GM19193 (cell line): ENCODE results near the gene MCCC1.

Experiments used
- POLR2A ChIP-seq: IDR thresholded peaks from 4 replicates; pipeline ENCODE4 v1.6.1; 2011; ENCODE audit not compliant: insufficient read depth, insufficient read length; ENCODE audit errors: extremely low read depth

MCCC1 gene

DNA sequence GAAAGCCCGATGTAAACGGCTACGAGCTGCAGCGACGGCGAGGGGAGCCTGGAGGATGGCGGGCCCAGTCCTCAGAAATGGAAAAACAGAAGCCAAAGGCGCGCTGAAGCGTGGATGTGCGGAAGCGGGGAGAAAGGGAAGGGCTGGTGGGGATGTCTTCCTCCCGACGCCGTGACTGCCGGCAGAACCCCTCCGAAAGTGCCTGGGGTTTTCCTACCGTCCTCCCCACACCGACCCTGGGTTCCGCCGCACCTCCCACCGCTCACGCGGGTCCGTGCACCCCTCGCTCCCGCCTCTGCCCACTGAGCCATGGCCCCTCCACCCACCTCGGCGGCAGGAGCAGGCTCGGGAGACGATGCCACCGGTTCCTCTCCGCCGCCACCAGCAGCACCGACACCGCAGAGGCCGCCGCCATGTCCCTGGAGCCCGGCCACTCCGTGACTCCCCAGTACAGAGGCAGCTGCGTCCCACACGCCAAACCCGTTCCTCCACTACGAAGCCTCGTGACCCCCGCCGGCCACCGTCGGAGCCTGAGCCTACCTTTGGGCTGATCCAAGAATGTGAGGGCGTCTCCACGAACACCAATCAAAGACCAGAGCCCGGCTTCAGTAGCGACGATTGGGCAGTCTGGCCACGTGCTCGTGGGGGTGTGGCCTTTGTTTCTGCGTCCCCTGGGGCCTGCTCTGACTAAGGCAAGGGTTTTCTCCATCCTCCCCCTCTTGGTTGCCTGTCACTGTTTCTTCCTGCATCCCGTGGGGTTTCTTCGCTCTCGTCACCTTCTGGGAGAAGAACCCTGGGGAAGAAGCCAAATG is at the start of gene MCCC1:
Gene MCCC1, minus strand, starts transcription at position 471 of the 812 bp plus-strand sequence. Its CDS starts 56 bp downstream, at position 415.
- TF ChIP-seq POLR2A = peak; percentile 86

DNA sequence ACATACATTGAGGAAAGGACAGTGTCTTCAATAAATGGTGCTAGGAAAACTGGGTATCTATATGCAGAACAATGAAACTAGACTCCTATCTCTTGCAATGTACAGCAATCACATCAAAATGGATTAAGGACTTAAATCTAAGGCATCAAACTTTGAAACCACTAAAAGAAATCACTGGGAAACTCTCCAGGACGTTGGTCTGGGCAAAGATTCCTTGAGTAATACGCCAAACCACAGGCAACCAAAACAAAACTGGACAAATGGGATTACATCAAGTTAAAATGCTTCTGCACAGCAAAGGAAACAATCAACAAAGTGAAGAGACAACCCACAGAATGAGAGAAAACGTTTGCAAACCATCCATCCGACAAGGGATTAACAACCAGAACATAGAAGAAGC is 48.8 kb upstream of the MCCC1 start:
- TF ChIP-seq POLR2A = no peak

DNA sequence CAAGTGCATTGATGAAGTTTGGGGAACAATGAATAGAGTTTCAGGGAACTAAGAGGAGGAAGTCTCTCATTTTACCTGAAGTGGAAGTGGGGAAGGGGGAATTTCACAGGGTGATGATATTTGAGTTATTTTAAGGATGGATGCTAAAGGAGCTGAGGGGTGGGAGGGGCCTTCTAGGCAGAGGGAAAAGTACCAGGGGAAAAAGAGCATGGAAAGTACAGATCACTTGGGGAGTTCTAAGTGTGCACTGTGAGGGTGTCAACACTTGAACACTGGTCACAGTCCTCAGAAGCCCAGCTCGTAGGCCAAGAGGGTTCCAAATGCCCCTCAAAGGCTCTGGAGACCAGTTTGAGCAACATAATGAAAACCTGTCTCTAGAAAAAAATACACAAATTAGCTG is 45.1 kb upstream of the MCCC1 start:
- TF ChIP-seq POLR2A = no peak

DNA sequence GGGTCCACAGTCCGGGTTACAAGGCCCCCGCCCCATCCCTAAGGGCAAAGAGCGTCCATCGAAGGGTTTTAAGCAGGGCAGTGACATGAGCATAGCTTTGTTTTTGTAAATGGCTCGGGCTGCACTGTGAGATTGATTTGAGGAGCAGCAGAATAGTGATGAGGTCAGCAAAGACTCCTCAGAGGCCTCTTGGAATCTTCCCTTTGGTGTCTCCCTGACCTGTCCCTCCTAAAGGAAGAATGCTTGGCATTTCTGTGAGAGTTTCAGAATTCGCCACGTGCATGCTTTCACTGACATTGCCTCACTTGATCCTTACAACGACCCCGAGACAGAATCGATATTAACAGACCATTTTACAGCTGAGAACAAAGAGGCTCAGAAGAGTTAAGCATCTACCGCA is 42.9 kb upstream of the MCCC1 start:
- TF ChIP-seq POLR2A = no peak

DNA sequence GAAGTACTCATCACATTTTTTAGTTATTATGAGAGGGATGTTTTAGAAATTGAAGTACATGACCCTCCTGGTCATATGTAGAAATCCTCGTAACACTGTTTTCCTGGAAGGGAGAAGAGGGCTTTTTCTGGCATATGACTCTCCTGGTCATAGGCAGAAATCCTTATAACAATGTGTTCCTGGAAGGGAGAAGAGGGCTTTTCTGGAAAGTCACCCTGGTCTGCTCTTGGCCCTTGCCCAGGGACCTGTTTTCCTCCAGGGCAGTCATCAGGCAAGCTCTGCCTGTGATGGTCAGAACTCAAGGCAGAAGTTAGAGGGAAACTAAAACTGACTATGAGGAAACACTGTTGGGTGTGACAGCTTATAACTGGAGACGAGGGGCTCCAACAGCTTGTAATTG is 35.5 kb upstream of the MCCC1 start:
- TF ChIP-seq POLR2A = no peak

DNA sequence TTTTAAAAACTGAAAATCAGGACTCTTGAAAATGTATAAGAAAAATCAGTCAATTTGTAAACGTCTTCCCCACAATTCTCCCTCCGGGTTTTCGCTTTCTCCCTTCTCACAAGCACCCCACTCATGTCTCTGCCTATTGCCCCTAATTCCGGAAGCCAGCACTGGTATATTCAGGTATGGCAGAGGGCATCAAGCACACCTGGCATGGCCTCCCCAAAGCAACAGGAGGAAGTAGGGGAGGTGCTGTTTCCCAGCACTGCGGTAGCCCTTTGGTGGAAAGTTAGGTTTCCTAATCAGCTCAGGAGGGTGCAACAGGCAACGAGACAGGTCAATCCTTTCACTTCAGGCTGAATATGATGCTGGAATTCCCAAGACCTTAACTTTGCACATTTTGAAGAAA is 33.1 kb upstream of the MCCC1 start:
- no peak for TF ChIP-seq POLR2A

DNA sequence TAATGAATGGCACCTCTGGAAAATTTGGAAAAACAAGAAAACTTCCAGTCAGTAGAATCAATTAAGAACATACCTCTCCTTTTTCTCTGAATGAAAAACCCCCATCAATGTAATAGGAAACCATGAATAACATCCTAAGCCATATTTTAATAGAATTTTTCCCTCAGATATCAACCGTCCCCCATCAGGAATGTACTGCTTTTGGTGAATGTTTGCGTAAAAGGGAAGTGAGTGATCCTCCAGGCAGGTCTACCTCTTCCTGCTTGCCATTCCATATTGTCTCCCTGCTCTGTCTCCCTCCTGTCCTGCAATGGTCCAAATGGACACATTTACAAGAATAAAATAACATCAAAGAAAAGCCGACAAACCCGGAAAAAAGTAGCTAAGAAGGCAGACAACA is 32.4 kb upstream of the MCCC1 start:
- no peak for TF ChIP-seq POLR2A

DNA sequence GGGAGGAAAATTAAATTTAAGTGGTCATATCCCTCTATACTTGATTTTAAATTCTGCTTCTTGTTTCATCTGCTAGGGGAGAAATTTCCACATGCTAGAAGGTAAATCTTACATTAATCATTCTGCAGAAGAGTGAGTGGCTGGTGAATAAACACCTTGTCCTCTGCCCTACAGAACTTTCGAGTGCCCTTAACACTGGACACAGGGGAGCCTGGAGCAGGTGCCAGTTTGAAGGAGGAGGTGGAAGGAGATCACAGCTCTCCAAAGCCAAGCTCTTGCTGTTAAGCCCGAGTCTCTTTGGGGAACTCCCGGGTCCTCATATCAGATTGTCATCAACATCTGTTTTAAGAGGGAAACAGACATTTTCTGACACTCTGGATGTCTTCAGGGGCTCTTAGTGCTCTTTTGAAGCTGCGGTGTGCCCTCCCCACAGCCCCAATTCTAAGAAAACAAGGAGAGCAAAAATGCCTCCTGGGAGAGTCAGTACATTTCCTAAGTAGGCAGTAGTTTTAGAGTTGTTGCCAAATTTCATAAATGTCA is 32.0 kb upstream of the MCCC1 start:
- TF ChIP-seq POLR2A = no peak

DNA sequence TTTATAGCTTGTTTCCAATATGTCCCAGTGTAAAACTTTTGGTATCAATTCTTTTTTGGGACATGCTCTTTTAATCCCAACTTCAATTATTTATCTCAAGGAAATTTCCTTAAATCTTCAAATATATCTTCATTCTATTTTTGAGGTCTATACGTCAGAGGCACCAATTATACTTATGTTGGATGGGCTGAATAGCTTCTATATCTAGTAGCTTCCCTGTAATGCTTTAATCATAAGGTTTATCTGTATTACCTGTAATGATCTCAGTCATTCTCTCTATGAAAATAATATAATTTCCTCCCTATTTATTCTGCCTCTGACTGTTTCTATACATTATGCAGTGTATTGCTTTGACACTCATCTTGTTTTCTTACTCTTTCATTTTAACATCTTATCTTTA is 29.9 kb upstream of the MCCC1 start:
- no peak for TF ChIP-seq POLR2A

DNA sequence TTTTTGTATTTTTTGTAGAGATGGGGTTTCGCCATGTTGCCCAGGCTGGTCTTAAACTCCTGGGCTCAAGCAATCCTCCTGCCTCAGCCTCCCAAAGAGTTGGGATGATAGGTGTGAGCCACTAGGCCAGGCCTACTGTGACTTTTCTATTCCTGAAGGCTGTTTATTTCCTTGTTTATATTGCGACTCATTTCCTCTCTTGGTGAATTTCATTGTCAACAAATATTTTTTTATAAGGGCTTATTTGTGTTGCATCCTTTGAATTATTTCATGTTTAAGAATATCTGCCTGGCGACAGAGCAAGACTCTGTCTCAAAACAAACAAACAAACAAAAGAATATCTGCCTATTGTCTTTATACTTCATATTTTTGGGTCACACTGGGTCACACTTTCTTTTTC is 29.4 kb upstream of the MCCC1 start:
- no peak for TF ChIP-seq POLR2A

DNA sequence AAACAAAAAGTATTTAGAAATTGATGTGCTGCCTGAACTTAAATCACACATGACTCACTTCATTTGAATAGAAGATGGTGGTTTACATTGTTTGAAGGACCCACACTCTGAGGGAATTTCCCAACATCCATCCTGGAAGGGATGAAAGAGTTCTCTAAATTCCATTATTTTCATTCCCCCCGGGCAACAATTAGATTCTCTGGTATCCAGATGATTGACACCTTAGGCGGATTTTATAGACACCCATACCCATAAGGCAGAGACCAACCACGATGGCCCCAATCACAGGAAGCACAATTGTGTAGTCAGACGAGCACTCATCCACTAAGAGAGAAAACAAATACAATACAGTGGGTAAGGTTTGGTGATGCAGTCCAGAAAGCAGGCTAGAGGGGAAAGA is 24.6 kb upstream of the MCCC1 start:
- no peak for TF ChIP-seq POLR2A

DNA sequence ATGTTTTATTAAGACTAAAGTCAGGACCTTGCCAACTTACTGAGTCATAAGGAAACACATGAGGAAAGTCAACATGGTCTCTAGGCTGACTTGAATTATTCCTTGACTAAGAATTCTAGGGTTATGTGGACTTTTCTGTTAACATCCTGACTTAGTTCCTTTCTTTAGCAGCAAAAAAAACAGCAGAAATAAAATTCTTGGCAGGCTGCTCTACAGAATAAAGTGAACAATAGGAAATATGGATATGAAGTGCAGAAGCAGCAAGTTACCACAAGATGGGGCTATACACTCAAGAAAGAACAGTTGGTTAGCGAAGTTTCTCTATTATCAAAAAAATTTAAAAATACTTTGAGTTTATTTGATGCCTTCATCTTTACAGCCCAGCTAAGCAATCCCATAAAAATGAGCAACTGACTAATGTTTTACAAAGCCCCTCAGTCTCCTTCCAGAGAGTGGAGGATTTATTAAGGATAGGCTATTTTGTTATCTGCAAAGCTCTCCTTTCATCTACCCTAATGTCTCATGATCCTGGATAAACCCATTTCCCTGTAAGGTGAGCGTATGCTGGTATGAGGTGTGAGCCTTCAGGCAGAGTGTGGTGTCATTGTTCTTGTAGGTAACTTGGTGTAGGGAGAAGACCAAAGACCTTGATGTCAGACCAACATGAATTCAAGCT is 23.1 kb upstream of the MCCC1 start:
- TF ChIP-seq POLR2A = no peak

DNA sequence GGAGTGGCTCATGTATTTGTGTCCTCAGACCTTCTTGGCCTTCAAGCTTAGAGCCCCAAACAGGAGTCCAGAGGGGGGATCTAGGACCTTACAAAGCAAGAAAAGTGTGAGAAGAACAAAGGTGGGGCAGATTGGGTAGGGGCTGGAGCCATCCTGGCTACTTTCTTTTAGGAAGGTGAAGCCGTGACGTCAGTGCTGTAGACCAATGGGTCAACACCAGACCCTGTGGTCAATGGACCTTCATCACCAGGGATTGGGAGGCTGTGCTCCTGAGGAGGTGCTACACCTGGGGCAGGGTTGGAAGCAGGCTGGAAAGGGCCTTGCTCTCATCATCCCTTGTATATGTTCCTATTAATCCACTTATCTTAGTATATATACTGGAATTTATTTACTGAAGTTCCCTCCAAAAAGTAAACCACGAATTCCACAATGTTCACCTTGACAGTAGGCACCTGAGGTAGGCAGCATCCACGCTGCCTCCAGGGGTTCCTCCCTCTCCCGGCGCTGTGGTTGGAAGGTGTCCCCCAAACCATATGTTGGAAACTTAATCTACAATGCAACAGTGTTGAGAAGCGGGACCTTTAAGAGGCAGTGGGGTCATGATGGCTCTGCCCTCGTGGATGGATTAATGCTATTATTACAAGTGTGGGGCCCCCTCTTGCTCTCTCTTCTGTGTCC is 21.4 kb upstream of the MCCC1 start:
- no peak for TF ChIP-seq POLR2A

DNA sequence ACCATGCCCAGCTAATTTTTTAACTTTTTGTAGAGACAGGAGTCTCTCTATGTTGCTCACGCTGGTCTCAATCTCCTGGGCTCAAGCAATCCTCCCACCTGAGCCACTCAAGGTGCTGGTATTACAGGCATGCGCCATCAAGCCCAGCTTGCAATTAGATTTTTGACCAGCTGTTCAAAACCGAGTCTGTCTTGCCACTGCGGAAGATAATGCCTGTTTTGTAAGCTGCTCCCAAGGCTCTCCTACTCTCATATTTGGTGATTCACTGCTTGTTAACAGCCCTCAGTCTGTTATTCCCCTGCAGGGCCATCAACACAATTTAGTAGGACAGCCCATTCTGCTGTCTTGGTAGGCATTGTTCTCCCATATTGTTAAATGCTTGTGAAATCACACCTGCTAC is 17.8 kb upstream of the MCCC1 start:
- TF ChIP-seq POLR2A = no peak

DNA sequence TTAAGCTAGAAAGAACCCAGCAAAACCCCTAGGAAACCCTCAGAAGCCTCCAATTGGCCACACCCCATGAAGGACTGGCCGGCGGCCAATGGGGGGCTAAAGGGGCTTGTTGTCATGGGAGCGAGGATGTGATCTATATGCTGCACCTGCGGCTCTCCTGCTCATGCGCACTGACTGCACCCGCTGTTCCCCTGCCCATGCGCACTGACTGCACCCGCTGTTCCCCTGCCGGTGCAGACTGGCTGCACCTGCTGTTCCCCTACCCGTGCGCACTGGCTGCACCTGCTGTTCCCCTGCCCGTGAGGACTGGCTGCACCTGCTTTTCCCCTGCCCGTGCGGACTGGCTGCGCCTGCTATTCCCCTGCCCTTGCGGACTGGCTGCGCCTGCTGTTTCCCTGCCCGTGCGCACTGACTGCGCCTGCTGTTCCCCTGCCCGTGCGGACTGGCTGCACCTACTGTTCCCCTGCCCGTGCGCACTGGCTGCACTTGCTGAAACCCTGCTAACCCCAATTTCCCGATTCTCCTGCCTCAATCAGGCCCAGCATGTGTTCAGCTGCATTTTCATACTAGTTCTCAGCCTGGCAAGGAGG is 16.8 kb upstream of the MCCC1 start:
- TF ChIP-seq POLR2A = no peak
